Frontal cortex (tissue), 4 donors: ENCODE data around the gene SUCLA2. TPM values are rescaled to one million over a fixed set of nuclear protein-coding genes. Genes with fewer than 3 reads are reported as not detected.

ENCODE experiments used
- DNase-seq, 2 donors: peaks; one replicate each; pipeline ENCODE4 v3.0.0; 2012; ENCODE audit warnings: low spot score in 2 of 2
- FAIRE-seq: peaks from 2 replicates; lab custom pipeline; 2012; peaks lifted over from hg19 to GRCh38; lab: Jason Lieb, UNC
- total RNA-seq: library from RNA; depleted of rRNA; stranded (reverse); fragments of >200 nt; gene quantifications from one replicate; pipeline ENCODE4 v1.2.3, GENCODE V29; 2014
- donor health status: control.
- donor health status: control.
- donor health status: control.

Gene SUCLA2
- total RNA-seq, 1 donor from 2014 or later = 69.3 TPM

DNA sequence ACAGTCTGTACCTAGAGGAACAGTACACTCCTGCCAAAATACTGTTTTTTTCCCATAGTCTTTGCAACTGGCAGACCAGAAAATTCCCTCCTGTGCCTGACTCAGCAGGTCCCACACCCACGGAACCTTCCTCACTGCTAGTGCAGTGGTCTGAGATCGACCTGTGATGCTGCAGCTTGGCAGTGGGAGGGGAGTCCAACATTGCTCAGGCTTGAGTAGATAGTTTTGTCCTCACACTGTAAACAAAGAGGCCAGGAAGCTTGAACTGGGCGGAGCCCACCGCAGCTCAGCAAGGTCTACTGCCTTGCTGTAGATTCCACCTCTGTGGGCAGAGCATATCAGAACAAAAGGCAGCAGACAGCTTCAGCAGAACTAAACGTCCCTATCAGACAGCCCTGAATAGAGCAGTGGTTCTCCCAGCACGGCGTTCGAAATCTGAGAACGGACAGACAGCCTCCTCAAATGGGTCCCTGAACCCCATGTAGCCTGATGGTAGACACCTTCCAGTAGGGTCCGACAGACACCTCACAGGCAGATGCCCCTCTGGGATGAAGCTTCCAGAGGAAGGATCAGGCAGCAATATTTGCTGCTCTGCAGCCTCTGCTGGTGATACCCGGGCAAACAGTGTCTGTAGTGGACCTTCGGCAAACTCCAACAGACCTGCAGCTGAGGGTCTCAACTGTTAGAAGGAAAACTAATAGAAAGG lies 92.7 kb downstream of the SUCLA2 start:
- FAIRE-seq = no peak
- no peak for DNase-seq

DNA sequence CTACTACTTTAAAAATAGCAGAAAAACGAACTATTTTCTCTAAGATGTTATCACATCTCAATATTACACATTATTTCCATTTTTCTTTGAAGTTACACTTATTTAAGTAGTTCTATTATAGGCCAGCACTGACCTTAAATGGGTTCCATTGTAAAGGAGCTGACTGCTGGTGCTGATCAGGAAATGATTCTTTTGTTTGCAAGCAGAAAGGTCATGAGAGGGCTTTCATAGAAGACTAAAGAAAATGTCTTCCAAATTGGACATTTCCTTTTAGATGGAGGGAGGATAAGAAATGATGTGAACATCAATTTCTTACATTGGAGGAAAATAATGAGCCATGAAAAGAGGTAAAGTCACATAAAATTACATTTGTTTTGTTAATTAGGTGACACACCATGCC lies 96.2 kb downstream of the SUCLA2 start:
- FAIRE-seq (no peak), DNase-seq (no peak)

GRCh38 chr13:47904241-47904640 lies 96.8 kb downstream of the SUCLA2 start:
- FAIRE-seq (no peak), DNase-seq (no peak)

GRCh38 chr13:47903836-47904235 lies 97.2 kb downstream of the SUCLA2 start:
- FAIRE-seq (no peak), DNase-seq (no peak)

GRCh38 chr13:47901441-47901840 lies 99.6 kb downstream of the SUCLA2 start:
- FAIRE-seq = no peak

DNA sequence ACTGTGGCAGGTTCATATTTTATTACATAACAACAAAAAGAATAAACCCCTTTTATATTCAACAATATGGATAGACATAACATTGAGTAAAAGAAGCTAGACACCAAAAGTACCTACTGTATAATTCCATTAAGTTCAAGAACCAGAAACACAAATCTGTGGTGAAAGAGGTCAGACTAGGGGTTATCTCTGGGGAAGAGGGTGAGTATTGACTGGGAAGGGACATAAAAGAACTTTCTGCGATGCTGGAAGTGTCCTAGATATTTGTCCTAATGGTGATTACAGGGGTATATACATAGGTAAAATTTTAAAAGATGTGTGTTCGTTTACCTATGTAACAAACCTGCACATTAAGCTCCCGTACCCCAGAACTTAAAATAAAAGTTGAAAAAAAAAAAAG lies 103.0 kb downstream of the SUCLA2 start:
- DNase-seq (no peak), FAIRE-seq (no peak)

More at GRCh38 chr13:47901441-47901840, 99.6 kb downstream of the SUCLA2 start:
- no peak for DNase-seq

DNA sequence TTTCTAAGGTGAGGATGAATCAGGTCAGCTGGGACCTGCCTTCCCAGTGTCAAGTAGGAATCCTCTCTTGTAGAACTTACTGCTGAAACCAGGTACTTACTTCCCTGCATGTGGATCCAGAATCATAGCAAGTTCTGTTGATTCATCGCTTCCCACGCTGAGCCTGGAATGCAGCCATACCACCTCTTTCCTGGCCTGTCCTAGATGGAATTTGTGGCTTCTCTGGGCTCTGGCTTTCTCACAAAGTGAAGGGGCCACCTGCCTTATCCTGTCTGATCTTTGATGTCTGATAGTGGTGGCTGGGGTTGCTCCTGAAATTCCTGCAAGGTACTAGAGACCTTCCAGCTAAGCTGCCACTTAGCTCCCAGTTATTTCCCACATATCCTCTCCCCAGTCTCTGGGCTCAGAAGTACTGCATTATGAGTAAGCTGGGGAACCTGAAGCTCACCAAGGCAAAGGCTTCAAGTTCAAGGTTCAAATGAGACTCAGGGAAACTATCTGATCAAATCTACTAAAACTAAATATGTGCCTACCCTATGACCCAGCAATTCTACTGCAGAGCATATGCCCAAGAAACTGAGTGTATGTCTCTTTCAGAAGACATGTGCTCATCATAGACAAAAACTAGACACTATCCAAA lies 103.5 kb downstream of the SUCLA2 start:
- DNase-seq (no peak), FAIRE-seq (no peak)

DNA sequence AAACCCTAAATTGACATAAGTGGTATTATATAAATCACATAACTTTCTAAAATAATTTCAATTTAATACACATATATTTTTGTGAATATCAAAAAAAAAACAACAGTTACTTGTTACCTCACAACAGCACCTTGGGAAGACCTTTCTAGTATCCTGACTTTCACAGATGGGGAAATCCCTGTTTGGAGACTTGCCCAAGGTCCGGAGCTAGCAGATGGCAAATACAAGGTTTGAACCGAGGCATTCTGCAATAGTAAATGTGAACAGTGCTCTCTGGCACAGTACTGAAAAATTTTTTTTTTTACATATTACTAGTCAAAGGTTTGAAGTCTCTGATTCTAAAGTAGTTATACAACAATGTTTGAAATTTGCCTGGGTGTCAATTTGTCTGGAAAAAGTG lies 104.5 kb downstream of the SUCLA2 start:
- FAIRE-seq (no peak), DNase-seq (no peak)

DNA sequence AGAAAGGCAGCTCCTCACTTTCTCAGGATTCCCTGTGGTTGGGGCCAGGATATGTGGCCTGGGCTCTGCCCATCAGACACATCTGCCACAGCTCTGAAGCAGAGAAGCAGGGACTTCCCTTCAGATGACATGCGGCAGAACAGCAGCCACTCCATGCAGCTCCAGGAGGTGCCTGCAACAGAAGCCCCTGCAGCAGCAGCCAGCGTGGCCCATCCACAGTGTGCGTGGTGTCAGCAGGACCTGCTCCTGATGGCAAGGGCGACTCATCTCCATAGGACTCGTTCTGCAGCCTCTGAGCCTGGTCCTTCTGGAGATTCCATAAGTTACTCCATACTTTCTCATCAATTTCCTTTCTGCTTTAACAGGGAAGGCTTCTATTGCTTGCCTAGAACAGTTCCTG lies 105.0 kb downstream of the SUCLA2 start:
- DNase-seq (no peak), FAIRE-seq (no peak)

DNA sequence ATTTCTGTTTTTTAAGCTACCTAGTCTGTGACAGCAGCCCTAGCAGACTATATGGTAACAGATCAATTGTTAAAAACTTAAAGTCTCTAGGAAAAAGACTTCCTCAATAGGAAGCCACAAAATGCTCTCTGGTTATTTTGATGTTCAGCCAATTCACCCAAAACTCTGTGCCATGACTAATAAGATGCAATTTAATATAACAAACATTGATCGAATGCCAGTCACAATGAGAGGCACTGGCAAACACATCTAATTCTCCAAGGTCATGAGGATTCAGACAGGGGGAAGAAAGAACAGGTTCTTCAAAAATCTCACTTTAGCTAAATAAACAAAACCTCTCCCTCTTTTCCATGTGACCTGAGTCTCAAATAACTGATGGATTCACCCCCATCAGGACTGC lies 107.5 kb downstream of the SUCLA2 start:
- DNase-seq = no peak
- FAIRE-seq = no peak

Other genes starting within 250 kb of the SUCLA2 start
- 10.2 TPM for gene NUDT15, start 36.5 kb upstream of the SUCLA2 start, total RNA-seq
- gene MED4, start 93.8 kb upstream of the SUCLA2 start, total RNA-seq = 37.9 TPM
- gene ITM2B, start 231.9 kb upstream of the SUCLA2 start, total RNA-seq = 99.5 TPM